Right lobe of liver (tissue), 6 donors: Measurements from ENCODE around the gene OR8H1. TPM values are rescaled to one million over a fixed set of nuclear protein-coding genes. Genes with fewer than 3 reads are reported as not detected.

ENCODE experiments used
- ATAC-seq, 4 donors: fragments of 200-7000 bp; cut with Tn5 transposase; one replicate each; pipeline ENCODE4 v1.9.1; 2020; ENCODE audit warnings: mild to moderate bottlenecking in 4 of 4, moderate library complexity in 4 of 4
- DNase-seq, 3 donors: peaks; one replicate each; pipeline ENCODE4 v3.0.0-alpha.2; 2020
- H3K27ac ChIP-seq, 3 donors: fragments of 200-600 bp; one replicate each; pipeline ENCODE4 v1.8.0; 2022
- H3K27me3 ChIP-seq, 2 donors: fragments of 200-600 bp; one replicate each; pipeline ENCODE4 v1.8.0; 2022
- H3K36me3 ChIP-seq, 4 donors: fragments of 200-600 bp; sonication (generic) in 1 of 4; one replicate each; pipeline versions ENCODE4 v1.5.1 to v1.8.0; 2017 to 2022; ENCODE audit warnings: control low read depth in 1 of 4
- H3K4me1 ChIP-seq, 4 donors: fragments of 200-600 bp; sonication (generic) in 1 of 4; one replicate each; pipeline versions ENCODE4 v1.5.1 to v1.8.0; 2017 to 2022; ENCODE audit warnings: control low read depth in 1 of 4
- H3K4me3 ChIP-seq, 3 donors: fragments of 200-600 bp; one replicate each; pipeline ENCODE4 v1.8.0; 2022
- H3K9me3 ChIP-seq, 4 donors: fragments of 200-600 bp; sonication (generic) in 1 of 4; one replicate each; pipeline versions ENCODE4 v1.5.1 to v1.8.0; 2017 to 2022; ENCODE audit warnings: control low read depth in 1 of 4
- CTCF ChIP-seq, 4 donors: fragments of 200-600 bp in 3 of 4; fragments of 450-650 bp in 1 of 4; IDR thresholded peaks; one replicate each; pipeline versions ENCODE4 v1.5.1 to v1.8.0; 2016 to 2022; ENCODE audit warnings: antibody characterized with exemption in 4 of 4, mild to moderate bottlenecking in 2 of 4
- POLR2A ChIP-seq: fragments of 450-650 bp; IDR thresholded peaks from one replicate; pipeline ENCODE4 v1.6.1; 2017; ENCODE audit warnings: antibody characterized with exemption, mild to moderate bottlenecking
- WGBS: methylation state at CpG from one replicate; pipeline ENCODE4 v1.1.6; 2018; ENCODE audit warnings: low coverage, low lambda C conversion rate; ENCODE audit not compliant: insufficient coverage; ENCODE audit errors: missing lambda C conversion rate; 5-methylcytosine and 5-hydroxymethylcytosine counted together
- intact Hi-C, 2 donors: fragments of 100-400 bp; cut with DNase I; formaldehyde crosslinking; loops; one replicate each; pipeline versions ENCODE4 v1.11.2 to v1.14.1; 2022
- total RNA-seq, 6 experiments: library from RNA; depleted of rRNA in 2 of 6; stranded (reverse); fragments of >200 nt in 2 of 6; fragmentation: NEBNext Ultra II Directional in 3 of 6; extraction: Animal tissue kit (Norgen Biotek cat#: 25700) in 3 of 6; gene quantifications; one replicate each; pipeline versions ENCODE4 v1.1.0 to v1.2.4, GENCODE V29; 2016 to 2023
- donor health status: DM: no; HTN: yes; CAD: no.
- donor health status: DM: no; HTN: no; CAD: no.
- donor health status: DM: no; HTN: no; CAD: no.
- donor health status: DM: no; HTN: yes; CAD: no.
- donor health status: DM: no; HTN: yes; CAD: no.

OR8H1 gene
- total RNA-seq, 6 experiments from 2014 or later, result not detected

GRCh38 chr11:56314844-56315243, 22.8 kb upstream of the OR8H1 start, which contains the start of gene OR8K3:
Gene OR8K3 (plus strand): TSS chr11:56315144. CDS start chr11:56318307, 3,163 bp downstream.
- Histone ChIP-seq H3K4me3 (no peak within 1 kb of the TSS), H3K9me3 (no peaks in the 10 kb centered on the region), H3K4me1 (no peaks in the 10 kb centered on the region), H3K27ac (no peak within 1 kb of the TSS), H3K36me3 (no peaks in the 10 kb centered on the region), H3K27me3 (no peaks in the 10 kb centered on the region)
- no peak for ATAC-seq
- TF ChIP-seq CTCF (IDR thresholded peaks at IDR 0.05) (no peak), POLR2A (no peak)
- intact Hi-C loops, result no loop called here
- DNase-seq, result no peak

- intact Hi-C loops, result no loop called here
- Histone ChIP-seq H3K9me3 (no peaks in the 10 kb centered on the region), H3K4me1 (no peaks in the 10 kb centered on the region), H3K27me3 (no peaks in the 10 kb centered on the region), H3K27ac (no peak overlapping the region), H3K4me3 (no peak overlapping the region), H3K36me3 (no peaks in the 10 kb centered on the region)
- 58% methylated on average over 3 of the region's 3 CpGs for WGBS
- no peak for DNase-seq
- TF ChIP-seq CTCF (IDR thresholded peaks at IDR 0.05) (no peak), POLR2A (no peak)
- ATAC-seq, result no peak
These were observed 15.8 kb upstream of the OR8H1 start for GRCh38 chr11:56307836-56308235.

- DNase-seq (no peak), ATAC-seq (no peak)
- H3K27me3 ChIP-seq, result no peaks in the 10 kb centered on the region
- H3K4me3 ChIP-seq, result no peak overlapping the region
- 62% methylated on average over 4 of the region's 4 CpGs for WGBS
- H3K27ac ChIP-seq, result no peak overlapping the region
- no peaks in the 10 kb centered on the region for H3K4me1 ChIP-seq
- intact Hi-C loops, result no loop called here
- no peaks in the 10 kb centered on the region for H3K9me3 ChIP-seq
- H3K36me3 ChIP-seq, result no peaks in the 10 kb centered on the region
- TF ChIP-seq POLR2A, result no peak
- no peak for TF ChIP-seq CTCF (IDR thresholded peaks at IDR 0.05)
These were observed 4.8 kb upstream of the OR8H1 start for GRCh38 chr11:56296898-56297297.

- Histone ChIP-seq H3K27ac (no peak within 1 kb of the TSS), H3K27me3 (no peaks in the 10 kb centered on the region), H3K36me3 (no peaks in the 10 kb centered on the region), H3K4me1 (no peaks in the 10 kb centered on the region), H3K9me3 (no peaks in the 10 kb centered on the region), H3K4me3 (no peak within 1 kb of the TSS)
- no peak for DNase-seq
- no peak for ATAC-seq
- no peak for TF ChIP-seq POLR2A
- no peak for TF ChIP-seq CTCF (IDR thresholded peaks at IDR 0.05)
- intact Hi-C loops, result no loop called here
These were observed 18.2 kb downstream of the OR8H1 start, which contains the start of gene OR5T1 for GRCh38 chr11:56273854-56274253. Gene OR5T1 (plus strand): TSS chr11:56274154. CDS start chr11:56275639, 1,485 bp downstream.

GRCh38 chr11:56271092-56271491, 21.0 kb downstream of the OR8H1 start:
- no peak for TF ChIP-seq CTCF (IDR thresholded peaks at IDR 0.05)
- TF ChIP-seq POLR2A, result no peak
- WGBS, result 44% methylated on average over 3 of the region's 3 CpGs
- no peak for ATAC-seq
- Histone ChIP-seq H3K27me3 (no peaks in the 10 kb centered on the region), H3K4me3 (no peak overlapping the region), H3K9me3 (no peaks in the 10 kb centered on the region), H3K27ac (no peak overlapping the region), H3K4me1 (no peaks in the 10 kb centered on the region), H3K36me3 (no peaks in the 10 kb centered on the region)
- intact Hi-C loops, result no loop called here
- no peak for DNase-seq
